K562 (cell line): ENCODE data around the gene MVP. TPM values are rescaled to one million over a fixed set of nuclear protein-coding genes. Genes with fewer than 3 reads are reported as not detected.

ENCODE experiments used
- ATAC-seq: fragments of 200-7000 bp; cut with Tn5 transposase; 3 replicates; pipeline ENCODE4 v1.9.1; 2020; ENCODE audit warnings: moderate library complexity
- BruUV-seq: library from RNA; stranded (reverse); fragments of 400-500 nt; replicated peaks from 2 replicates; lab custom pipeline; 2021; lab: Mats Ljungman, UMichigan
- CTCF ChIA-PET: fragments of 300-600 bp; formaldehyde crosslinking; extraction: SDS; loops from one replicate; lab custom pipeline; 2021; ENCODE audit warnings: low intra/inter-chr PET ratio; lab: Yijun Ruan, JAX
- POLR2A ChIA-PET: fragments of 300-600, 350-650 bp; sonication (Branson Sonifier 250); formaldehyde crosslinking; extraction: SDS; loops from one replicate; lab custom pipeline; 2021; ENCODE audit warnings: antibody characterized with exemption, inconsistent platforms; lab: Yijun Ruan, JAX
- DNase-seq, 4 experiments: peaks; one replicate each; pipeline versions ENCODE4 v3.0.0 to v3.0.0-alpha.2; 2011 to 2018; ENCODE audit warnings: low spot score in 3 of 4, mixed read lengths in 3 of 4; ENCODE audit errors: extremely low read depth in 1 of 4
- FAIRE-seq: peaks from 2 replicates; lab custom pipeline; 2011; peaks lifted over from hg19 to GRCh38; lab: Jason Lieb, UNC
- H2AFZ ChIP-seq: 2 replicates; pipeline ENCODE4 v1.6.0; 2011; ENCODE audit warnings: low read depth, low read length, control low read depth, inconsistent platforms
- H3K27ac ChIP-seq: fragments of 200-600 bp; 3 replicates; pipeline ENCODE4 v1.8.0; 2011; ENCODE audit warnings: low read depth, mild to moderate bottlenecking, control low read depth, inconsistent platforms, low read length, moderate library complexity, mixed read lengths; ENCODE audit errors: extremely low read depth
- H3K27me3 ChIP-seq, 2 experiments: fragments of 300-600 bp in 1 of 2; 2 replicates in 1 of 2; 3 replicates in 1 of 2; pipeline versions ENCODE4 v1.6.0 to v1.8.0; 2011; ENCODE audit warnings: inconsistent platforms in 2 of 2, low read length in 2 of 2, mild to moderate bottlenecking in 1 of 2, mixed read lengths in 1 of 2, moderate library complexity in 1 of 2; ENCODE audit not compliant: control insufficient read depth in 2 of 2, insufficient read depth in 2 of 2
- H3K36me3 ChIP-seq: fragments of 300-600 bp; 3 replicates; pipeline ENCODE4 v1.8.0; 2011; ENCODE audit warnings: mild to moderate bottlenecking, low read length, inconsistent platforms; ENCODE audit not compliant: control insufficient read depth, insufficient read depth
- H3K4me1 ChIP-seq, 2 experiments: fragments of 200-600 bp in 1 of 2; replicated peaks in 1 of 2; 2 replicates in 1 of 2; 3 replicates in 1 of 2; pipeline versions ENCODE4 v1.5.1 to v1.8.0; 2011; ENCODE audit warnings: inconsistent platforms in 2 of 2, low read length in 2 of 2, mild to moderate bottlenecking in 1 of 2, mixed read lengths in 1 of 2, moderate library complexity in 1 of 2; ENCODE audit not compliant: control insufficient read depth in 2 of 2, insufficient read depth in 2 of 2
- H3K4me2 ChIP-seq: 2 replicates; pipeline ENCODE4 v1.6.1; 2011; ENCODE audit warnings: low read length, control low read depth, inconsistent platforms, mixed read lengths; ENCODE audit not compliant: insufficient read depth
- H3K4me3 ChIP-seq: fragments of 200-600 bp; sonication (generic), shearing (Covaris generic); 2 replicates; pipeline ENCODE4 v1.5.1; 2016; ENCODE audit warnings: control low read depth, inconsistent platforms
- H3K79me2 ChIP-seq: fragments of 200-600 bp; 3 replicates; pipeline ENCODE4 v1.8.0; 2011; ENCODE audit warnings: low read length, inconsistent platforms; ENCODE audit not compliant: control insufficient read depth, insufficient read depth
- H3K9ac ChIP-seq, 2 experiments: 2 replicates each; pipeline versions ENCODE4 v1.6.0 to v1.6.1; 2011; ENCODE audit warnings: low read depth in 2 of 2, low read length in 2 of 2, control low read depth in 1 of 2, inconsistent platforms in 1 of 2, mild to moderate bottlenecking in 1 of 2, mixed read lengths in 1 of 2; ENCODE audit not compliant: insufficient read depth in 1 of 2
- H3K9me1 ChIP-seq: one replicate; pipeline ENCODE4 v1.6.0; 2011; ENCODE audit warnings: inconsistent platforms, mild to moderate bottlenecking, low read length, moderate library complexity; ENCODE audit not compliant: control insufficient read depth, insufficient read depth
- H3K9me3 ChIP-seq: replicated peaks from 2 replicates; pipeline ENCODE4 v1.5.1; 2011; ENCODE audit warnings: low read depth, low read length, inconsistent platforms; ENCODE audit not compliant: control insufficient read depth, insufficient read depth
- H4K20me1 ChIP-seq: replicated peaks from 2 replicates; pipeline ENCODE4 v1.6.1; 2011; ENCODE audit warnings: low read length, inconsistent platforms, mixed read lengths; ENCODE audit not compliant: control insufficient read depth, insufficient read depth
- ZNF121 ChIP-seq: sonication (generic); formaldehyde crosslinking; conservative IDR thresholded peaks from 2 replicates; pipeline ENCODE4 v1.8.0; 2022; ENCODE audit warnings: missing genetic modification reagents
- ZNF133 ChIP-seq: fragments of 250-450 bp; sonication (Bioruptor Pico); IDR thresholded peaks from 2 replicates; pipeline ENCODE4 v1.4.0; 2020; ENCODE audit warnings: mild to moderate bottlenecking
- WGBS: fragments of 100-300 bp; shearing (Covaris generic); methylation state at CpG from one replicate; pipeline ENCODE4 v1.1.6; 2016; ENCODE audit warnings: low coverage, mixed read lengths; ENCODE audit not compliant: insufficient coverage; ENCODE audit errors: missing lambda C conversion rate; 5-methylcytosine and 5-hydroxymethylcytosine counted together
- in situ Hi-C: fragments of 300-500 bp; cut with MboI; formaldehyde crosslinking; loops from 4 replicates; pipeline ENCODE4 v1.15.0; 2018; ENCODE audit warnings: inconsistent platforms, mixed read lengths
- intact Hi-C: fragments of 100-400 bp; cut with micrococcal nuclease; formaldehyde crosslinking; loops from 2 replicates; pipeline ENCODE4 v1.14.2; 2022
- polyA plus RNA-seq, 8 experiments: library from polyadenylated mRNA; depleted of rRNA in 4 of 8; stranded (reverse) in 5 of 8; unstranded in 3 of 8; fragments of >200 nt; fragmentation: Nextera tagmentation in 2 of 8; fragmentation: Illumina TruSeq in 1 of 8; extraction: Ambion mirVana in 2 of 8; extraction: Trizol in 1 of 8; gene quantifications; 2 replicates each; pipeline versions ENCODE4 v1.2.1 to v1.2.3, GENCODE V29; 2011 to 2014; ENCODE audit warnings: inconsistent platforms in 1 of 8, missing spikeins in 1 of 8
- total RNA-seq, 7 experiments: library from RNA; depleted of rRNA in 6 of 7; stranded (reverse); fragments of >200 nt in 6 of 7; fragmentation: Illumina TruSeq in 2 of 7; extraction: Trizol in 2 of 7; gene quantifications; 2 replicates each; pipeline versions ENCODE4 v1.2.1 to v1.2.3, GENCODE V29; 2011 to 2021; ENCODE audit warnings: low replicate concordance in 1 of 7
- TF ChIP-seq, protein P1 (sequence below), 2 experiments: fragments of 200-800 bp in 1 of 2; sonication (Bioruptor generic) in 1 of 2; sonication (generic) in 1 of 2; formaldehyde crosslinking in 1 of 2; IDR thresholded peaks in 1 of 2; conservative IDR thresholded peaks in 1 of 2; 2 replicates each; pipeline versions ENCODE4 v1.5.0 to v1.6.1; 2016 to 2020; ENCODE audit warnings: missing compliant biosample characterization in 1 of 2, missing genetic modification characterization in 1 of 2, missing genetic modification reagents in 1 of 2

Gene MVP
- total and polyA plus RNA-seq, 9 of the 15 experiments (the other 6 are each of a cell fraction or from before 2014, with no cell fraction given) = 0.39 to 1.9 (median 0.76) TPM; not detected in 2

DNA sequence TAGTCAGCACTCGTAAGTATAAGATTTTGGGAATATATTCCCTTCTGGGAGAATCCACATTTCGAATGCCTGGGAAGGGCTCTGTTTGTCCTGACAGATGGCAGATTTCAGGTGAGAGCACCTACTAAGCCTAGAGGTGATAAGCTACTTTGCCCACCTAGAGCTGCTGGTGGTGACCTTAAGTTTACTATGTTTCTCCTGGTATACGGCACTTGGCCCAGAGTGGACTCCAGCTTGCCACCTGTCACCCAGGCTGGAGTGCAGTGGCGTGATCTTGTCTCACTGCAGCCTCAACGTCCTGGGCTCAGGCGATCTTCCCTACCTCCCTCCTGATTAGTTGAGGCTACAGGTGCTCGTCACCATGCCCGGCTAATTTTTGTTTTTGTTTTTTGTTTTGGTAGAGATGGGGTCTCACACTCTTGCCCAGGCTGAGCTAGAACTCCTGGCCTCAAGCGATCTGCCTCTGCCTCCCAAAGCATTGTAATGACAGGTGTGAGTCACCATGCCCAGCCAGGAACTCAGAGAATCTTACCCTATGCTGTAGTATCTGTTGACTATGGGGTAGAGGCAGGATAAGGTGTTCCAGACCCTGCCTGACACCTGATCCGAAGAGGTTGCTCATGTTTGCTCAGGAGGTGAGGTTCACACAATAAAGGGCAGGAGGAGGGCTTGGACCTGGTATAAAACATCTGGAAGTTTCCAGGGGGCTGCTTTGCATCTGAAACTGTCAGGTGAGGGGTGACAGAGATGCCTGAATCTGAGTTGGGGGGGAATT, 42.5 kb upstream of the MVP start, which contains the start of gene ZG16:
Gene ZG16 (plus strand): TSS at position 681 of the 775 bp plus-strand sequence. CDS start 1,011 bp downstream, outside the sequence.
- peaks cover 0 to 2% of the 10 kb centered on the region in 2 experiments; a peak in 2 of 5 replicates for H3K4me1 ChIP-seq

More for the DNA sequence above, 42.5 kb upstream of the MVP start, which contains the start of gene ZG16:
- no peak for DNase-seq
- peaks cover 25 to 34% of the 10 kb centered on the region in 2 experiments for H3K27me3 ChIP-seq
- H3K9me3 ChIP-seq = no peaks in the 10 kb centered on the region
- no peak within 1 kb of the TSS for H2AFZ ChIP-seq
- H4K20me1 ChIP-seq = 0 out of 2 replicates have a peak, but pooled peaks cover 3% of the 10 kb centered on the region
- WGBS = 11% methylated on average over 10 of the region's 10 CpGs
- TF ChIP-seq, protein P1, sequence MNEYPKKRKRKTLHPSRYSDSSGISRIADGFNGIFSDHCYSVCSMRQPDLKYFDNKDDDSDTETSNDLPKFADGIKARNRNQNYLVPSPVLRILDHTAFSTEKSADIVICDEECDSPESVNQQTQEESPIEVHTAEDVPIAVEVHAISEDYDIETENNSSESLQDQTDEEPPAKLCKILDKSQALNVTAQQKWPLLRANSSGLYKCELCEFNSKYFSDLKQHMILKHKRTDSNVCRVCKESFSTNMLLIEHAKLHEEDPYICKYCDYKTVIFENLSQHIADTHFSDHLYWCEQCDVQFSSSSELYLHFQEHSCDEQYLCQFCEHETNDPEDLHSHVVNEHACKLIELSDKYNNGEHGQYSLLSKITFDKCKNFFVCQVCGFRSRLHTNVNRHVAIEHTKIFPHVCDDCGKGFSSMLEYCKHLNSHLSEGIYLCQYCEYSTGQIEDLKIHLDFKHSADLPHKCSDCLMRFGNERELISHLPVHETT (CRISPR knock-in tag; conservative IDR thresholded peaks at IDR 0.05 in 1 of 2, IDR thresholded peaks at IDR 0.05 in 1 of 2) = no peak
- TF ChIP-seq ZNF121 (CRISPR knock-in tag) (peak; percentile 41; the same call in 1 of the 2 replicates), ZNF133 (CRISPR knock-in tag) (no peak)
- intact Hi-C loops = no loop called here
- BruUV-seq = no TSS peak
- ATAC-seq = no peak
- H3K9me1 ChIP-seq = no peaks in the 10 kb centered on the region
- H3K27ac ChIP-seq = no peak within 1 kb of the TSS
- in situ Hi-C loops = no loop called here
- no peaks in the 10 kb centered on the region for H3K36me3 ChIP-seq
- H3K4me3 ChIP-seq = no peak within 1 kb of the TSS
- ChIA-PET POLR2A (interaction anchor here (0.6 to 1.7 kb wide), 3 partner anchors 12 to 631 kb away, joined by 3 to 5 read pairs (median 3); partner anchors contain the start of gene KIF22), CTCF (no interaction called here)
- no peak within 1 kb of the TSS for H3K9ac ChIP-seq
- H3K79me2 ChIP-seq = no peaks in the 10 kb centered on the region
- FAIRE-seq = no peak
- H3K4me2 ChIP-seq = no peak within 1 kb of the TSS
